HG02678 (cell line): ENCODE data around the gene CFAP61.

Experiments
- ATAC-seq: cut with Tn5 transposase; IDR thresholded peaks from one replicate; pipeline ENCODE4 v1.9.1; 2021; ENCODE audit warnings: mild to moderate bottlenecking, moderate library complexity; ENCODE audit not compliant: unreplicated experiment

The CFAP61 gene

GRCh38 chr20:20390393-20390792 is 338.1 kb downstream of the CFAP61 start:
- no peak for ATAC-seq

GRCh38 chr20:20391115-20391514 is 338.8 kb downstream of the CFAP61 start:
- ATAC-seq: no peak

- ATAC-seq: no peak
These were observed 339.4 kb downstream of the CFAP61 start for GRCh38 chr20:20391766-20392165.

- ATAC-seq: no peak
These were observed 341.1 kb downstream of the CFAP61 start for GRCh38 chr20:20393207-20394120.

- ATAC-seq: no peak
These were observed 342.8 kb downstream of the CFAP61 start for GRCh38 chr20:20395087-20395486.

GRCh38 chr20:20395903-20396568 is 343.7 kb downstream of the CFAP61 start:
- ATAC-seq: no peak

GRCh38 chr20:20396794-20397193 is 344.5 kb downstream of the CFAP61 start:
- no peak for ATAC-seq

- ATAC-seq: no peak
These were observed 345.8 kb downstream of the CFAP61 start for GRCh38 chr20:20398123-20398522.

- no peak for ATAC-seq
These were observed 347.5 kb downstream of the CFAP61 start for GRCh38 chr20:20399531-20400500.

- no peak for ATAC-seq
These were observed 349.7 kb downstream of the CFAP61 start for GRCh38 chr20:20401991-20402390.

GRCh38 chr20:20404633-20405032 is 352.3 kb downstream of the CFAP61 start:
- ATAC-seq: no peak

- ATAC-seq: no peak
These were observed 353.3 kb downstream of the CFAP61 start for GRCh38 chr20:20405623-20406022.

- no peak for ATAC-seq
These were observed 354.0 kb downstream of the CFAP61 start for GRCh38 chr20:20406306-20406705.

GRCh38 chr20:20407891-20408805 is 355.8 kb downstream of the CFAP61 start:
- ATAC-seq: no peak

- no peak for ATAC-seq
These were observed 357.0 kb downstream of the CFAP61 start for GRCh38 chr20:20409331-20409730.
